Measurements from ENCODE around the gene SCN2B.

SCN2B gene

GRCh38 chr11:118171269-118172062 is 5.0 kb downstream of the SCN2B start:
- TF ChIP-seq, protein P1, sequence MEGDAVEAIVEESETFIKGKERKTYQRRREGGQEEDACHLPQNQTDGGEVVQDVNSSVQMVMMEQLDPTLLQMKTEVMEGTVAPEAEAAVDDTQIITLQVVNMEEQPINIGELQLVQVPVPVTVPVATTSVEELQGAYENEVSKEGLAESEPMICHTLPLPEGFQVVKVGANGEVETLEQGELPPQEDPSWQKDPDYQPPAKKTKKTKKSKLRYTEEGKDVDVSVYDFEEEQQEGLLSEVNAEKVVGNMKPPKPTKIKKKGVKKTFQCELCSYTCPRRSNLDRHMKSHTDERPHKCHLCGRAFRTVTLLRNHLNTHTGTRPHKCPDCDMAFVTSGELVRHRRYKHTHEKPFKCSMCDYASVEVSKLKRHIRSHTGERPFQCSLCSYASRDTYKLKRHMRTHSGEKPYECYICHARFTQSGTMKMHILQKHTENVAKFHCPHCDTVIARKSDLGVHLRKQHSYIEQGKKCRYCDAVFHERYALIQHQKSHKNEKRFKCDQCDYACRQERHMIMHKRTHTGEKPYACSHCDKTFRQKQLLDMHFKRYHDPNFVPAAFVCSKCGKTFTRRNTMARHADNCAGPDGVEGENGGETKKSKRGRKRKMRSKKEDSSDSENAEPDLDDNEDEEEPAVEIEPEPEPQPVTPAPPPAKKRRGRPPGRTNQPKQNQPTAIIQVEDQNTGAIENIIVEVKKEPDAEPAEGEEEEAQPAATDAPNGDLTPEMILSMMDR (IDR thresholded peaks at IDR 0.05; ENCODE audit: low read depth, low read length) = peak; percentile 86
- no peak for DNase-seq (ENCODE audit: extremely low read depth, low read depth)

DNA sequence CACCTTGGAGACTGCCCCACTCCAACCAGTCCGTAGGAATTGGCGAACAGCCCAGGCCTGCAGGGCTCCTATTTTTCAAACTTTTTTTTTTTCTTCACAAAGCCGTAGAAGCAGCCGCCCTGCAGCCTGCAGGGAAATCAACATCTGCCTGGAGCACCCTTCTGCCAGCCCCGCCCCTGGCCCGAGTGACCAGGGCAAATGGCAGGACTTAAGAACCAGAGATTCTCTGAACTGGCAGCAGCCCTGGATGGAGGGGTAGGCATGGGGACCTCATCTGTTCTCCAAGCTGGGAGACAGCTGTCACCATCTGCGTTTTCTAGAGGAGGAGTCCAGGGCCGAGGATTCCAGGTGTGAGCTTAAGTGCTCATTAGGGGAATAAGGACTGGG is 5.6 kb downstream of the SCN2B start:
- no peak for DNase-seq (ENCODE audit: extremely low read depth, low read depth)
- TF ChIP-seq, protein P1 (IDR thresholded peaks at IDR 0.05; ENCODE audit: low read depth, low read length) = no peak

DNA sequence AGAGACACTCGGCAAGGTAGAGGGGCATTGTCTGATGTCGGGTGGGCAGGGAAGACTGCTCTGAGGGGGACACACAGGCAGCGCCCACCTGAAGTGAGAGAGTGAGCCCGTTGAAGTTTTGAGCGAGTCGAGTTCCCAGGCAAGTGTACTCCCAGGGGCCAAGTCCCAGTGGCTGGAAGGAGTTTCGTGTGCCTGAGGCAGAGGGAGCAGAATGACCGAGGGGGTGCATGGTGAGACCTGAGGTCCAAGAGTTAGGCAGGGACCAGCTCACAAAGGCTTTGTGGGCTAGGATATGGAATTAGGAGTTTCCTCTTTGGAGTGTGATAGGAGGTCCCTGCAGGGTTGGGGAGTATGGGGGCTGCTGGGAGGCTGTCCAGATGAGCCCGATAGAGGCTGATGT is 6.2 kb downstream of the SCN2B start:
- no peak for DNase-seq (ENCODE audit: extremely low read depth, low read depth)
- TF ChIP-seq, protein P1 (IDR thresholded peaks at IDR 0.05; ENCODE audit: low read depth, low read length) = no peak

DNA sequence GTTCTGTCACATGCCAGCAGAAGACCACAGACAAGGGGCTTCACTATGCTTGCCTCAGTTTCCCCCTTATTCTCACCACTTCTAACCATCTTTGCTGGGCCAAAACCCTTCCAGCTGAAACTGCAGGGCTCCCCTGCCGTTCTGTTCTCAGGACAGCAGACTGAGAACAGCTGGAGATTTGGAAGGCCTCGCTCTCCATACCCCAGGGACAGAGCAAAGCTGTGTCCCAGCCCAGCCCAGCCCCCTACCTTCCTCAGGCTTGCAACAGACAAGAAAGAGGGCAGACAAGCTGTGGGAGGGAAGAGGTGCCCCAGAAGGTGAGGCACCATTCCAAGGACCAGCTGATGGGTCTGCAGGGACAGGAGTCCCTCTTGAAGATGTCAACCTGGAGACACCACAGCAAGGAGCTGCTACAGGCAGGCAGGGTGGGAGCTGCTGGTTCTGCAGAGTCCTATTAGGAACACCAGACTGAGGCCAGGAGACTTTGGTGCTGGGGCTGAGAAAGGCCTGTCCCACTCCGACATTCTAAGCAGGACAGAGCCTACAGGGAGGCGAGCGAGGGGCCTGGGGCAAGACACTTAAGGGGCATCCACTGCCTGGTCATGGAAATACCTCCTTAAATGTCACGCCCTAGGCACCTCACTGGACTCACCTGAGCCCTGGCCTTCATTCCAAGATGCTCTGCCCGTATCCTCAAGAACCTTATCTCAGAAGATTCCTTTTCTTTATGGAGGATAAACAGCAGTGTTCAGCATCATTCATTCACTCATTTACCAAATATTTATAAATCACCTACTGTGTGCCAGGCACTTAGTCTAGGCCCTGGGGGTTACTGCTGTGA is 6.9 kb downstream of the SCN2B start:
- DNase-seq (ENCODE audit: extremely low read depth, low read depth) = no peak
- TF ChIP-seq, protein P1 (IDR thresholded peaks at IDR 0.05; ENCODE audit: low read depth, low read length) = no peak

DNA sequence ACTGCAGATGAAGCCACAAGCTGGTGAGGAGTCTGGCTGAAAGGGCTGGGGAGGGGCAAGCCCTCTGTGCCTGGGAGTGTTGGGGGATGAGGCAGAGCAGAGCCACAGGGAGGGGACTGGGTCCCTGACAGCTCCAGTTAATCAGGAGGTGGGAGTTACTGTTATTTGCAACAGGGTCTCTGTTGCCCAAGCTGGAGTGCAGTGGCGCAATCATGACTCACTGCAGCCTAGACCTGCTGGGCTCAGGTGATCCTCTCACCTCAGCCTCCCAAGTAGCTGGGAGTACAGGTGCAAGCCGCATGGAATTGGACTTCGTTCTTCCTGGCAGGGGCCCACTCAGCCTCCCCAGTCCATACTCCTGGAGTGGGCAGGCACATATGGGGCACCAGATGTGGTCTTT is 7.7 kb downstream of the SCN2B start:
- TF ChIP-seq, protein P1 (IDR thresholded peaks at IDR 0.05; ENCODE audit: low read depth, low read length) = no peak
- DNase-seq (ENCODE audit: extremely low read depth, low read depth) = no peak

- TF ChIP-seq, protein P1 (IDR thresholded peaks at IDR 0.05; ENCODE audit: low read depth, low read length) = no peak
Measured at GRCh38 chr11:118168316-118168715, 8.1 kb downstream of the SCN2B start.

DNA sequence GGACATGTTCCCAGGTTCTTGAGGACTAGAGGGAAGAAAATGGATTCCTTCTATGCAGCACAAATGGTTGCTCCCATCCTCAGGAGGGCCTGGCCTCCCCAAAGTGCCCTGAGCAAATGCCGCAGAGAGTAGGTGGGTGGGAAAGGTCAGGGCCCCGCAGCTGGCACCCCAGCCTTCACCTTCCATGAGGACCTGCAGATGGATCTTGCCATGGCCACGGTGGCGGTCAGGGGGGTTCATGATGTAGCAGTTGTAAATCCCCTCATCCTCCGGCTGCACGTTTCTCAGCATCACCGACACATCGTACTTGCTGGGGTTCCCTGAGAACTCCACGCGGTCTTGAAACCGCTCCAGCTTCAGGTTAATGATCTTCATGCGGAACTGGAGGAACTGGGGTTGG is 8.5 kb downstream of the SCN2B start:
- DNase-seq (ENCODE audit: extremely low read depth, low read depth) = no peak
- TF ChIP-seq, protein P1 (IDR thresholded peaks at IDR 0.05; ENCODE audit: low read depth, low read length) = no peak

More at GRCh38 chr11:118168316-118168715, 8.1 kb downstream of the SCN2B start:
- DNase-seq (ENCODE audit: extremely low read depth, low read depth) = no peak

All from AG09319 (cell line).